ENCODE results near the gene C14orf180.

- TF ChIP-seq CTCF (IDR thresholded peaks at IDR 0.05) = no peak
- TF ChIP-seq POLR2A (IDR thresholded peaks at IDR 0.05) = no peak
Observed at GRCh38 chr14:104637546-104638003, 58.0 kb downstream of the C14orf180 start.
